Mucosa of descending colon (tissue), 3 donors: ENCODE results near the gene ABHD6. TPM values are rescaled to one million over a fixed set of nuclear protein-coding genes. Genes with fewer than 3 reads are reported as not detected.
A peak's percentile ranks its signal among the peaks of the same experiment; 100 is the strongest.
"Not testable (repeated sequence)": the region's sequence is repeated elsewhere in the genome, so short reads cannot be mapped to it uniquely, and the experiment has no call there.

Experiments used
- ATAC-seq: fragments of 200-7000 bp; cut with Tn5 transposase; one replicate; pipeline ENCODE4 v1.9.1; 2020; ENCODE audit warnings: mild to moderate bottlenecking, moderate library complexity
- DNase-seq, 3 donors: peaks; one replicate each; pipeline ENCODE4 v3.0.0-alpha.2; 2020
- H3K36me3 ChIP-seq: fragments of 200-600 bp; one replicate; pipeline ENCODE4 v1.8.0; 2021; ENCODE audit warnings: low read depth, mild to moderate bottlenecking
- H3K4me1 ChIP-seq: fragments of 200-600 bp; one replicate; pipeline ENCODE4 v1.8.0; 2021; ENCODE audit warnings: low read depth, mild to moderate bottlenecking
- H3K4me3 ChIP-seq: fragments of 200-600 bp; one replicate; pipeline ENCODE4 v1.8.0; 2021; ENCODE audit warnings: mild to moderate bottlenecking
- H3K9me3 ChIP-seq: fragments of 200-600 bp; one replicate; pipeline ENCODE4 v1.8.0; 2021; ENCODE audit warnings: mild to moderate bottlenecking
- intact Hi-C, 2 donors: fragments of 100-400 bp; cut with DNase I in 1 of 2; cut with micrococcal nuclease in 1 of 2; formaldehyde crosslinking; loops; one replicate each; pipeline versions ENCODE4 v1.11.0 to v1.11.1; 2022; cut with DNase I, micrococcal nuclease
- total RNA-seq, 3 donors: library from RNA; stranded (reverse); fragmentation: NEBNext Ultra II Directional in 2 of 3; extraction: Animal tissue kit (Norgen Biotek cat#: 25700) in 2 of 3; gene quantifications; one replicate each; pipeline versions ENCODE4 v1.2.1 to v1.2.4, GENCODE V29; 2021 to 2023
- TF ChIP-seq, protein P1 (sequence below): fragments of 200-600 bp; IDR thresholded peaks from one replicate; pipeline ENCODE4 v1.8.0; 2022; ENCODE audit warnings: antibody characterized with exemption, mild to moderate bottlenecking
- donor health status: DM: no; HTN: no; CAD: no; lungs with moderate emphysema.
- donor health status: DM: no; HTN: no; CAD: no.
- donor health status: DM: no; HTN: yes; CAD: no.

The ABHD6 gene
- total RNA-seq, 3 donors from 2014 or later: 25.7 to 38.4 (median 26.7) TPM

DNA sequence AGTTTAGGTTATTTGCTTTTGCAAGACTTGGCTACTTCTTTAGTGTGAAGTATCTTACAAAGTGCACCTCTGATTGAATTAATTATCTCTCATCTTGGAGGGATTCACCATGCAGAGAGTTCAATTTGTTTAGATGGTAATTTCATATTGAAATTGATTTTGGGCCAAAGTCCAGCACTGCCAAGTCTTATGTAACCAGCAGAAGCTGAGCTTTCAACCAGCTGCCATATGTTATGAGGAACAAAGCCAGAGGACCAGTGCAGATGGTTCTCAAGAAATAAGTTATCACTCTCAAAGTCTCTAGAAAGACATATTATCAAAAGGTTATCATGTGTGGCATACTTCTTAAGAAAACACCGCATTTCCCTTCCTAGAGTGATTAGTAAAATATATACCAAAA is 29.0 kb downstream of the ABHD6 start:
- Histone ChIP-seq H3K36me3 (no peaks in the 10 kb centered on the region), H3K4me3 (no peak overlapping the region), H3K4me1 (no peaks in the 10 kb centered on the region), H3K9me3 (no peaks in the 10 kb centered on the region)
- TF ChIP-seq, protein P1, sequence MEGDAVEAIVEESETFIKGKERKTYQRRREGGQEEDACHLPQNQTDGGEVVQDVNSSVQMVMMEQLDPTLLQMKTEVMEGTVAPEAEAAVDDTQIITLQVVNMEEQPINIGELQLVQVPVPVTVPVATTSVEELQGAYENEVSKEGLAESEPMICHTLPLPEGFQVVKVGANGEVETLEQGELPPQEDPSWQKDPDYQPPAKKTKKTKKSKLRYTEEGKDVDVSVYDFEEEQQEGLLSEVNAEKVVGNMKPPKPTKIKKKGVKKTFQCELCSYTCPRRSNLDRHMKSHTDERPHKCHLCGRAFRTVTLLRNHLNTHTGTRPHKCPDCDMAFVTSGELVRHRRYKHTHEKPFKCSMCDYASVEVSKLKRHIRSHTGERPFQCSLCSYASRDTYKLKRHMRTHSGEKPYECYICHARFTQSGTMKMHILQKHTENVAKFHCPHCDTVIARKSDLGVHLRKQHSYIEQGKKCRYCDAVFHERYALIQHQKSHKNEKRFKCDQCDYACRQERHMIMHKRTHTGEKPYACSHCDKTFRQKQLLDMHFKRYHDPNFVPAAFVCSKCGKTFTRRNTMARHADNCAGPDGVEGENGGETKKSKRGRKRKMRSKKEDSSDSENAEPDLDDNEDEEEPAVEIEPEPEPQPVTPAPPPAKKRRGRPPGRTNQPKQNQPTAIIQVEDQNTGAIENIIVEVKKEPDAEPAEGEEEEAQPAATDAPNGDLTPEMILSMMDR: no peak
- ATAC-seq (no peak), DNase-seq (no peak)
- intact Hi-C loops: no loop called here

DNA sequence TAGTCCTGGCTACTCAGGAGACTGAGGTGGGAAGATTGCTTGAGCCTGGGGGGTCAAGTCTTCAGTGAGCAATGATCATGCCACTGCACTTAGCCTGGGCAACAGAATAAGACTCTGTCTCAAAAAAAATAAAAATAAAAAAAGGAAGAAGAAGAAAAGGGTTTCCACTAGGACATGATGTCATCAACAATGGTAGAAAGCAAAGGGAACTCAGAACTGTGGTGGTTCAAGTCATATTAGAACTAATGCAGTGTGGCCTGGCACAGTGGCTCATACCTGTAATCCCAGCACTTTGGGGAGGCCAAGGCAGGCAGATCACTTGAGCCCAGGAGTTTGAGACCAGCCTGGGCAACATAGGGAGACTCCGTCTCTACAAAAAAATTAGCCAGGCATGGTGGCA is 30.0 kb downstream of the ABHD6 start:
- ATAC-seq, intact Hi-C loops, H3K36me3 ChIP-seq, H3K4me1 ChIP-seq, H3K4me3 ChIP-seq, DNase-seq, H3K9me3 ChIP-seq: not testable (repeated sequence)

DNA sequence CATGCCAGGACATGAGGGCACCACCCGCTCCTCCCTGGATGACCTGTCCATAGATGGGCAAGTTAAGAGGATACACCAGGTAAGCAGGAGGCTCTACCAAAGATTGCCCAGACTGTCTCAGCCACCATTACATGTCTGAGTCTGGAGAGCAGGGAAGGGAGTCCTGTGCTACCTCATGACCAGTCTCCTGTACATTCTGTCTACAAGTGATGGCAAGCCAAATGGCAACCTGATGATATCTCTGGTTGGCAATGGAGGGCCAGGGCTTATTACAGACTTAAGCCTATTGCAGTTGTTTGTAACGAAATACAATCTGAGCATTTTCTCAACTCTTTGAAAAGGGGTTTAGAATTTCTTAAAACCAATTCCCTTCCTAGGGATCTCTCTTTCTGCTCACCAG is 31.8 kb downstream of the ABHD6 start:
- Histone ChIP-seq H3K4me3 (no peak overlapping the region), H3K4me1 (peaks cover 8% of the 10 kb centered on the region), H3K36me3 (no peaks in the 10 kb centered on the region), H3K9me3 (no peaks in the 10 kb centered on the region)
- TF ChIP-seq, protein P1: no peak
- intact Hi-C loops: no loop called here
- no peak for ATAC-seq
- DNase-seq: no peak

DNA sequence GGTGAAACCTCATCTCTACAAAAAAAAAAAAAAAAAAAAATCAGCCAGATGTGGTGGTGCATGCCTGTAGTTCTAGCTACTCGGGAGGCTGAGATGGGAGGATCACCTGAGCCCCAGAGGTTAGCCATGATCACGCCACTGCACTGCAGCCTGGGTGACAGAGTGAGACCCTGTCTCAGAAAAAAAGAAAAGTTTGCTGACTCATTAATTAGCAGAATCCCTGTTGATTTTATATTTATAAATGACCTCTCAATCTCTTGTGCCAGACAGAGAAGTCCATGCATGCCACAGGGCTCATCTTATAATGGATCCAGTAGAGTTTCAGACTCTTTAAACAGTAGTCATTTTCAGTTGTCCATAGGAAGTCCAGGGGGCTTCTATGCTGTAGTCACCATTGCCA is 32.9 kb downstream of the ABHD6 start:
- Histone ChIP-seq H3K4me3 (no peak overlapping the region), H3K4me1 (peaks cover 8% of the 10 kb centered on the region), H3K9me3 (no peaks in the 10 kb centered on the region), H3K36me3 (no peaks in the 10 kb centered on the region)
- intact Hi-C loops: no loop called here
- ATAC-seq: no peak
- TF ChIP-seq, protein P1: no peak
- DNase-seq: no peak

DNA sequence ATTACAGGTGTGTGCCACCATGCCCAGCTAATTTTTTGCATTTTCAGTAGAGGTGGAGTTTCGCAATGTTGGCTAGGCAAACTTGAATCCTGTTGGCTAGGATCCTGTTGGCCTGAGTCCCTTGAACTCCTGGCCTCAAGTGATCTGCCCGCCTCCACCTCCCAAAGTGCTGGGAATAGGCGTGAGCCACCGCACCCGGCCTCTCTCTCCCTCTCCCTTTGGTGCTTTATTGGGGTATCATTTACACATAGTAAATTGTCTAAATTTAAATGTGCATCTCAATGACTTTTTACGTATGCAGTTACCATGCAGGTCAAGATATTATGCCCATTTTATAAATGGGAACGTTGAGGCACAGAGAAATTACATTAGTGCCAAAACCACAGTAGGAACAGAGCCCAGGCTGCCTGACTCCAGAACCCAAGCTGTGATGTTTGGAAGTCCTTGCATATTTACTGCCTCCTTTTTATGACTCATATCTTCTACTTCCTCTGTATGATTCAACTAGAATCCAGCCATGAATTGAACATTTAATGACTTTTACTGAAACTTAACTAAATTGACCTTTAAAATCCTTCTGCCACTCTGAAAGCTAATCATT is 34.4 kb downstream of the ABHD6 start:
- H3K36me3 ChIP-seq: no peaks in the 10 kb centered on the region
- ATAC-seq (peak; percentile 97), DNase-seq (no peak)
- TF ChIP-seq, protein P1: no peak
- no peak overlapping the region for H3K4me3 ChIP-seq
- intact Hi-C loops: no loop called here
- no peaks in the 10 kb centered on the region for H3K9me3 ChIP-seq
- H3K4me1 ChIP-seq: peaks cover 8% of the 10 kb centered on the region

DNA sequence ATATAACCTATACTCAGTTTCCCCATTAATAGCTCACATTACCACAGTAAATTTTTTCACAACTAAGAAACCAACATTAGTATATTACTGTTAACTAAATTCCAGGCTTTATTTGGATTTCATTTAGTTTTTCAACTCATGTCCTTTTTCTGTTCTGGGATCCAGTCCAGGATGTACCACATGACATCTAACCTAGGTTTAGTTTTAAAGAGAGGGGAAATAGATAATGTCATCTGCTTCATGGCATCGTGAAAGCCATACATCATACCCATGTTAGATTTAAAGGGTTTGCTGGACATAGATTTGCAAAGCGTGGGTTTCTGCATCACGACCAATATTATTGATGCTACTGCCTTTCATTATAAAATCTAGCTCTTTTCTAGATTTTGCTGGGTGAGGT is 35.3 kb downstream of the ABHD6 start:
- DNase-seq (no peak), ATAC-seq (no peak)
- no peaks in the 10 kb centered on the region for H3K36me3 ChIP-seq
- intact Hi-C loops: no loop called here
- no peak overlapping the region for H3K4me3 ChIP-seq
- H3K4me1 ChIP-seq: peaks cover 8% of the 10 kb centered on the region
- no peaks in the 10 kb centered on the region for H3K9me3 ChIP-seq
- TF ChIP-seq, protein P1: no peak

DNA sequence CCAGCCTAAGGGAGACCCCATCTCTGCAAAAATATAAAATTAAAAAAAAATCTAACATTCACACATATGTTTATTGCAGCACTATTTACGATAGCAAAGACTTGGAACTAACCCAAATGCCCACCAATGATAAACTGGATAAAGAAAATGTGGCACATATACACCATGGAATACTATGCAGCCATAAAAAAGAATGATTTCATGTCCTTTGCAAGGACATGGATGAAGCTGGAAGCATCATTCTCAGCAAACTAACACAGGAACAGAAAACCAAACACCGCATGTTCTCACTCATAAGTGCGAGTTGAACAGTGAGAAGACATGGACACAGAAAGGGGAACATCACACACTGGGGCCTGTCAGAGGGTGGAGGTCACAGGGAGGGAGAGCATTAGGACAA is 35.8 kb downstream of the ABHD6 start:
- intact Hi-C loops, H3K9me3 ChIP-seq, ATAC-seq, H3K4me1 ChIP-seq, H3K36me3 ChIP-seq, H3K4me3 ChIP-seq, DNase-seq: not testable (repeated sequence)
